HUES6 (cell line): Measurements from ENCODE around the gene GRM3.

Source experiments
- H3K27ac ChIP-seq: 2 replicates; pipeline ENCODE4 v1.7.0; 2013; ENCODE audit warnings: low read depth, mild to moderate bottlenecking, low read length, inconsistent platforms
- H3K27me3 ChIP-seq: 2 replicates; pipeline ENCODE4 v1.6.1; 2013; ENCODE audit warnings: low read length; ENCODE audit not compliant: control insufficient read depth, insufficient read depth
- H3K36me3 ChIP-seq: 2 replicates; pipeline ENCODE4 v1.6.1; 2013; ENCODE audit warnings: low read length; ENCODE audit not compliant: control insufficient read depth, insufficient read depth
- H3K4me1 ChIP-seq: 2 replicates; pipeline ENCODE4 v1.6.1; 2013; ENCODE audit warnings: low read length; ENCODE audit not compliant: control insufficient read depth, insufficient read depth
- H3K4me3 ChIP-seq: 2 replicates; pipeline ENCODE4 v1.5.1; 2013; ENCODE audit warnings: low read depth, low read length
- H3K9ac ChIP-seq: one replicate; pipeline ENCODE4 v1.6.1; 2013; ENCODE audit warnings: mild to moderate bottlenecking, low read length
- H3K9me3 ChIP-seq: 2 replicates; pipeline ENCODE4 v1.6.1; 2013; ENCODE audit warnings: low read depth, low read length; ENCODE audit not compliant: control insufficient read depth, insufficient read depth

Gene GRM3

GRCh38 chr7:86762129-86762528, 118.4 kb downstream of the GRM3 start:
- Histone ChIP-seq H3K27me3 (no peaks in the 10 kb centered on the region), H3K36me3 (no peaks in the 10 kb centered on the region), H3K27ac (no peak overlapping the region), H3K4me1 (peaks cover 36% of the 10 kb centered on the region), H3K4me3 (no peak overlapping the region), H3K9ac (no peak overlapping the region), H3K9me3 (no peaks in the 10 kb centered on the region)

GRCh38 chr7:86765931-86766330, 122.2 kb downstream of the GRM3 start:
- Histone ChIP-seq H3K4me3 (no peak overlapping the region), H3K9me3 (no peaks in the 10 kb centered on the region), H3K9ac (no peak overlapping the region), H3K27ac (no peak overlapping the region), H3K36me3 (no peaks in the 10 kb centered on the region), H3K4me1 (peaks cover 24% of the 10 kb centered on the region), H3K27me3 (no peaks in the 10 kb centered on the region)

GRCh38 chr7:86768394-86768793, 124.7 kb downstream of the GRM3 start:
- Histone ChIP-seq H3K27me3 (no peaks in the 10 kb centered on the region), H3K9ac (no peak overlapping the region), H3K36me3 (no peaks in the 10 kb centered on the region), H3K4me3 (no peak overlapping the region), H3K27ac (no peak overlapping the region), H3K4me1 (no peaks in the 10 kb centered on the region), H3K9me3 (no peaks in the 10 kb centered on the region)

GRCh38 chr7:86768967-86769760, 125.5 kb downstream of the GRM3 start:
- Histone ChIP-seq H3K36me3 (no peaks in the 10 kb centered on the region), H3K4me1 (no peaks in the 10 kb centered on the region), H3K27me3 (no peaks in the 10 kb centered on the region), H3K9me3 (no peaks in the 10 kb centered on the region), H3K9ac (no peak overlapping the region), H3K27ac (no peak overlapping the region), H3K4me3 (no peak overlapping the region)

DNA sequence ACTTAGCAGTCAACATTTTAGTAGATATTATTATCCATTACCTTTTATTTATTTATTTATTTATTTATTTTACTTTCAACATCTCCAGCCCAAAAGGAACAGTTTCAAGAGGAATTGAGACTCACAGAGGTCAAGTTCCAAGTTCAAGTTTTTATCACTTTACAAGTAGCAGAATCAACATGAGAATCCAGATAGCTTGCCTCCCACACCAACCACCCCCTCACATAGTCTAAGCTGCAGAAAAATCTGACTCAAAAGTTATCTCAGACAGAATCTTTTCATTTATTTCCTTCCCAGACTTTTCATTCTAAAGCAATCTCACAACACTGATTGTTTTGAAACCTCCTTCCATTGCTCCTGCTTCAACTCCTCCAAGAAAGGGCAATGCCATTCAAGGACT, 129.6 kb downstream of the GRM3 start:
- H3K4me1 ChIP-seq, result no peaks in the 10 kb centered on the region
- no peak overlapping the region for H3K27ac ChIP-seq
- H3K4me3 ChIP-seq, result no peak overlapping the region
- H3K27me3 ChIP-seq, result no peaks in the 10 kb centered on the region
- no peak overlapping the region for H3K9ac ChIP-seq
- H3K9me3 ChIP-seq, result no peaks in the 10 kb centered on the region
- H3K36me3 ChIP-seq, result no peaks in the 10 kb centered on the region

DNA sequence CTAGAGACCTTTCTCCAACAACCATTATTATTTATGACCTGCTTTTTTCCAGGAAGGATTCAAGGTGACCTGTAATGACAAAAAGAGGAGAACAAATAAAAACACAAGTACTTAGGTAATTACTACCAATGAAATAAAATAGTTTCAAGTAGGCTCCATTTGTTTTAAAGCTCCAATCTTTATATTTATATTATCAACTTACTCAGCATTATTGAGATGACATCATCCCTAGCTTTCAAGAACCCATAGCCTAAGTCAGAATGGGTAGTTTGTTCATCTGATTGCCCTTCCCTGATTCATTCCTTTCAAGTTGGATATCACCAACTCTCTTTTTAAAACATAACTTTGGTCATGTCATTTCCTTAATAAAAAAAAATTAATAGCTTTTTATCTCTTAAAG, 131.5 kb downstream of the GRM3 start:
- Histone ChIP-seq H3K9ac (no peak overlapping the region), H3K27ac (no peak overlapping the region), H3K27me3 (no peaks in the 10 kb centered on the region), H3K9me3 (no peaks in the 10 kb centered on the region), H3K36me3 (no peaks in the 10 kb centered on the region), H3K4me1 (no peaks in the 10 kb centered on the region), H3K4me3 (no peak overlapping the region)

GRCh38 chr7:86776136-86776535, 132.4 kb downstream of the GRM3 start:
- H3K27me3 ChIP-seq, result no peaks in the 10 kb centered on the region
- H3K9ac ChIP-seq, result no peak overlapping the region
- no peak overlapping the region for H3K27ac ChIP-seq
- no peaks in the 10 kb centered on the region for H3K4me1 ChIP-seq
- no peak overlapping the region for H3K4me3 ChIP-seq
- H3K36me3 ChIP-seq, result no peaks in the 10 kb centered on the region
- H3K9me3 ChIP-seq, result no peaks in the 10 kb centered on the region

GRCh38 chr7:86778271-86778670, 134.6 kb downstream of the GRM3 start:
- Histone ChIP-seq H3K9me3 (no peaks in the 10 kb centered on the region), H3K27me3 (no peaks in the 10 kb centered on the region), H3K4me3 (no peak overlapping the region), H3K4me1 (no peaks in the 10 kb centered on the region), H3K27ac (no peak overlapping the region), H3K9ac (no peak overlapping the region), H3K36me3 (no peaks in the 10 kb centered on the region)

- H3K27me3 ChIP-seq, result no peaks in the 10 kb centered on the region
- no peak overlapping the region for H3K4me3 ChIP-seq
Measured at GRCh38 chr7:86784765-86785164, 141.1 kb downstream of the GRM3 start.

GRCh38 chr7:86785641-86786040, 141.9 kb downstream of the GRM3 start:
- H3K36me3 ChIP-seq, result no peaks in the 10 kb centered on the region
- H3K9me3 ChIP-seq, result no peaks in the 10 kb centered on the region
- no peak overlapping the region for H3K4me3 ChIP-seq
- no peaks in the 10 kb centered on the region for H3K4me1 ChIP-seq
- no peak overlapping the region for H3K9ac ChIP-seq
- no peak overlapping the region for H3K27ac ChIP-seq
- H3K27me3 ChIP-seq, result no peaks in the 10 kb centered on the region

More at GRCh38 chr7:86784765-86785164, 141.1 kb downstream of the GRM3 start:
- H3K4me1 ChIP-seq, result no peaks in the 10 kb centered on the region
- no peaks in the 10 kb centered on the region for H3K36me3 ChIP-seq
- no peaks in the 10 kb centered on the region for H3K9me3 ChIP-seq
- H3K27ac ChIP-seq, result no peak overlapping the region
- no peak overlapping the region for H3K9ac ChIP-seq

DNA sequence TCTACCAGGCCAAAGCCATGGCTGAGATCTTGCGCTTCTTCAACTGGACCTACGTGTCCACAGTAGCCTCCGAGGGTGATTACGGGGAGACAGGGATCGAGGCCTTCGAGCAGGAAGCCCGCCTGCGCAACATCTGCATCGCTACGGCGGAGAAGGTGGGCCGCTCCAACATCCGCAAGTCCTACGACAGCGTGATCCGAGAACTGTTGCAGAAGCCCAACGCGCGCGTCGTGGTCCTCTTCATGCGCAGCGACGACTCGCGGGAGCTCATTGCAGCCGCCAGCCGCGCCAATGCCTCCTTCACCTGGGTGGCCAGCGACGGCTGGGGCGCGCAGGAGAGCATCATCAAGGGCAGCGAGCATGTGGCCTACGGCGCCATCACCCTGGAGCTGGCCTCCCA, 142.7 kb downstream of the GRM3 start:
- H3K36me3 ChIP-seq, result no peaks in the 10 kb centered on the region
- H3K27me3 ChIP-seq, result no peaks in the 10 kb centered on the region
- no peaks in the 10 kb centered on the region for H3K9me3 ChIP-seq
- no peak overlapping the region for H3K4me3 ChIP-seq
- H3K9ac ChIP-seq, result no peak overlapping the region
- no peaks in the 10 kb centered on the region for H3K4me1 ChIP-seq
- H3K27ac ChIP-seq, result no peak overlapping the region
